ENCODE measurements around the gene IRGQ.
"Not testable (repeated sequence)": the region's sequence is repeated elsewhere in the genome, so short reads cannot be mapped to it uniquely, and the experiment has no call there.

Gene IRGQ

DNA sequence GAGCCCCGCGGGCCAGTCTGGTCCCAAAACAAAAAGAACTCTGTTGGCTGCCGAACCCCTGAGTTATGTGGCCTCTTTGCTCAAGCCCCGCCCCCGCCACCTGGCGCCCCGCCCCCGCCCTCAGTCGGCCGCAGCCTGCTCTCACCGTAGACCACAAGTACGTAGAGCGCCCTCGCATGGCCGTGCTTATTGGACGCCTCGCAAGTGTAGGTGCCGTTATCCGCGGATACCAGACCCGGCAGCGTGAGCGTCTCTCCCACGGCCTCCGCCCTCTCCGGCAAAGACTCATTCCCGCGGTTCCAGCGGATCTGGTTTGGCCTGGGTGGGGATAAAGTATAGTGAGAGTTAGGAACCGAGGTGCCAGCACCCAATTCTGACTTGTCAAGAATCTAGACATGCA, 29.0 kb upstream of the IRGQ start:
- DNase-seq (ENCODE audit: low read depth, low spot score), result peak; percentile 70

GRCh38 chr19:43623889-43624670, 28.1 kb upstream of the IRGQ start:
- no peak for DNase-seq (ENCODE audit: low read depth, low spot score)

DNA sequence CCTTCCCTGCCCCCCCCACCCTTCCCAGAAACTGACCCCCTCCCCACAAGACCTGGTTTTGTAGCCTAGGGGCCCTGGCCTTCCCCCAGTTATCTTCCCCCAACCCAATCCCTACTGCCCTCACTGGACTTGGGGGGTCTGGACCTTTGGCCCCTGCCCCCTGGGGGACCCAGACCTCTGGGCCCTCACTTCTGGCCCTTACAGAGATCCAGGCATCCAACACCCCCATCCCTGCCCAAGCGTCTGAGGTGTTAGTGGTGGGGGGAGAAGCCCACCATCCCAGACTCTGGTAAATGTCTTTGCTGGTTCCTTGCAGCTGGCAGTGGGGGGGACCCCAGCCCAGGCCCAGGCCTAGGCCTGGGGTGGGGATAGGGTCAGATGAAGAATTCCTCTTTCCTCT, 27.0 kb upstream of the IRGQ start:
- no peak for DNase-seq (ENCODE audit: low read depth, low spot score)

GRCh38 chr19:43622070-43622469, 26.1 kb upstream of the IRGQ start:
- no peak for DNase-seq (ENCODE audit: low read depth, low spot score)

DNA sequence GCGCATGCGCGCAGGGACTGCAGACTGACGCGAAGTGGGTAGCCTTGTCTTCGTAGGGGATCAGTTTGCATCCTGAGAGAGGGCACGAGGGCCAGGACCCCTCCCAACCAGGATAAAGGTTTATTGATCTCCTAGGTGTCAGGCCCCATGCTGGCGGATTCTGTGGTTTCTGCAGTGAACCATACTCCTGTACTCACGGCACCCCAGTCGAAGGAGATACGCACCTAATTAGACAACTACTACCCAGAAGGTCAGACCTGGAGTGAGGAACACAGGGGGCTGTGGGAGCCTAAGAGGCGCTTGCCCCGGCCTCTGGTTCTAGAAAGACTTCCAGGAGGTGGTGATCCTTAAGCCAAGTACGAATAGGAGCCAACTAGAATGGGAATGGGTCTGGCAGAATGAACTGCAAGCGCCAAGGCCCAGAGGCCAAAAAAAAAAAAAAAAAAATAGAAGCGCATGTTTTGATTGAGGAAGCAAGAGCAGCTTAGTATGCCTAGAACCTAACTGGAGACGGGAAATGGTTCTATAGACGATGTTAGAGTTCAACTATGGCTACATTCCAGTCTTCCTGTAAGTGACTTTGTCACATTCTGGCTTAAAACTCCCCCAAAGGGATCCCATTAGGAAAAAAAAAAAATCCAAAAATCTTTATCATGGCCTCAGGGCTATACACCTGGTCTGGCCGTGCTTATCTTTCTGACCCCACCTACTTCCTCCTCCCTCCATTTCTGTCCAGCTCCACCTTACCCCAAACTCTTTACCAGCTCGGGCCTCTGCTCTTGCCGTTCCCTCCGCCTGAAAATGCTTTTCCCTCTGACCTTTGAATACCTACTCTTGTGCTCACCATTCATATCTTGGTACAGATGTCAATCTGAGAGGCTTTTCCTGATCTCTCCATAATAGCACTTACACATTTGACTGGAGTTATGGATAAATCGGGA, 24.4 kb upstream of the IRGQ start:
- peak; percentile 70 for DNase-seq (ENCODE audit: low read depth, low spot score)

GRCh38 chr19:43619262-43620060, 23.5 kb upstream of the IRGQ start, which contains the start of gene ZNF428:
Gene ZNF428, minus strand, starts transcription at chr19:43619629. Its CDS starts 5,325 bp downstream, at chr19:43614304.
- peak; percentile 73 for DNase-seq (ENCODE audit: low read depth, low spot score)

DNA sequence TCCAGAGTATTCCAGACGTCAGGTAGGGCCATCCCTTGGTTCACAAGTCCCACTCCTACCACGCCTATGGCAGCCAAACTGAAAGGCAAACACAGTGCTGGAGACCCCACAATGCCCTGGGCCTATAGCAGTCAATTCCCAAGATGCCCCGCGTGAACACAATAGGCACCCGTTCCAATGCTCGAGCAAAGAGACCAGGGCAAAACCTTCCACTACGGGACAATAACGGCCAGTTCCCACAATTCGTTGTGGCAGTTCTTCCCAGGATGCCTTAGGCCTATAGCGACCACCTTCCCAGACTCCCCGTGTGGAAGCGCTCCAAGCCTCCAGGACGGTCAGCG, 23.0 kb upstream of the IRGQ start:
- no peak for DNase-seq (ENCODE audit: low read depth, low spot score)

- no peak for DNase-seq (ENCODE audit: low read depth, low spot score)
Observed at GRCh38 chr19:43616954-43617353, 21.0 kb upstream of the IRGQ start.

DNA sequence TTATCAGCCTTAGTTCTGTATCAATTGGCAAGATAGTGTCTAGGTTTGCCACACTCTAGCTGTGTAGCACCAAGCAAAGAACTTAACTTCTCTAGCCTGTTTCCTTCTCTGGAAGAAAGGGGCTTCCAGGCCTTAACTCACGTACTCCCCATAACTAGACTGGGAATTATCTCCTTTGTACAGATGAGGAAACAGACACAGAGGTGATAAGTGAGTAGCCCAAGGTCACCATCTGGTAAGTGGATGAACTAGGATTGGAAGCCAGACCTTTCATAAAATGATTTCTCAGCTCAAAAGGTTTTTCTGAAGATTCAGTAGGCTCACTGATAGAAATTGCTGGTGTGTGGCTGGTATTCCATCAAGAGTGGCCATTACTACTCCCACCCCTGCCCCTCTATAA, 20.4 kb upstream of the IRGQ start:
- DNase-seq (ENCODE audit: low read depth, low spot score), result no peak

- DNase-seq (ENCODE audit: low read depth, low spot score), result no peak
Observed at GRCh38 chr19:43612374-43612773, 16.4 kb upstream of the IRGQ start.

DNA sequence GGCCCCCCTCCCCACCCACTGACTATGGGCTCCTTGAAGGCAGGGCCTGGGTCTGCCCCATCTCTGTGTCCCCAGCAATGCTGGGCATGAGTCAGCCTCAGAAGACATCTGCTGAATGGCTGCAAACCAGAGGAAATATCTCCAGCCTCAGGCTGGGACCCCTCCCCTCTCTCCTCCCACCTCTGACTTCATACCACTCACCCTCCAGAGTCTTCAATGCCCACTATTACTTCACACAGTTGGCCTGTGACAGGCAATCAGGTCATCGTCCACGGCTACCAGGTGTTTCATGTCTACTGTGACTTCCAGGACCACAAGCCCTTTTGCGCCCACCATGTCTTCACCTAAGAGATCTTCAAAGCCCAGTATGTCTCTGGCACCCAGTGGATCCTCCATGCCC, 15.9 kb upstream of the IRGQ start, which contains the start of gene SRRM5:
TSS of gene SRRM5 (plus strand) at position 301 of the 400 bp plus-strand sequence. CDS start at position 335, 34 bp downstream.
- no peak for DNase-seq (ENCODE audit: low read depth, low spot score)

DNA sequence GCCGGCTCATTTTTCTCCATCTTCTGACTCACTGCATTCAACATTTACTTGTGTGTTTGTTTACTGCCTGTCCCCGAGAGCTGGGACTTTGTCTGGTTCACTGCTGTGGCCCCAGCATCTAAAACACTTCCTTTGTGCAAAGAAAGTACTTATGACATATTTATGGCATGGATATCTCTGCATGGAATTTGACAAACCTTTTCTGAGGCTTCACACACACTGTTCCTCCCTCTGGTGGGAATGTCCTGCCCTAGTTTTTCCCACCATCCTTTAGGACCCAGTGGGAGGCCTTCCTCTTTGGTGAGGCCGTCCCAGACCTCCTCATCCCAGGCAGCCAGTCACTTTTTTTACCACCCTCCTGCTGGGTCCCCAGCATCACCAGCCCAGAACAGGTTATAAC, 14.6 kb upstream of the IRGQ start:
- no peak for DNase-seq (ENCODE audit: low read depth, low spot score)

- DNase-seq (ENCODE audit: low read depth, low spot score), result no peak
Observed at GRCh38 chr19:43609872-43610271, 13.9 kb upstream of the IRGQ start.

- DNase-seq (ENCODE audit: low read depth, low spot score), result no peak
Observed at GRCh38 chr19:43607238-43608205, 11.6 kb upstream of the IRGQ start.

DNA sequence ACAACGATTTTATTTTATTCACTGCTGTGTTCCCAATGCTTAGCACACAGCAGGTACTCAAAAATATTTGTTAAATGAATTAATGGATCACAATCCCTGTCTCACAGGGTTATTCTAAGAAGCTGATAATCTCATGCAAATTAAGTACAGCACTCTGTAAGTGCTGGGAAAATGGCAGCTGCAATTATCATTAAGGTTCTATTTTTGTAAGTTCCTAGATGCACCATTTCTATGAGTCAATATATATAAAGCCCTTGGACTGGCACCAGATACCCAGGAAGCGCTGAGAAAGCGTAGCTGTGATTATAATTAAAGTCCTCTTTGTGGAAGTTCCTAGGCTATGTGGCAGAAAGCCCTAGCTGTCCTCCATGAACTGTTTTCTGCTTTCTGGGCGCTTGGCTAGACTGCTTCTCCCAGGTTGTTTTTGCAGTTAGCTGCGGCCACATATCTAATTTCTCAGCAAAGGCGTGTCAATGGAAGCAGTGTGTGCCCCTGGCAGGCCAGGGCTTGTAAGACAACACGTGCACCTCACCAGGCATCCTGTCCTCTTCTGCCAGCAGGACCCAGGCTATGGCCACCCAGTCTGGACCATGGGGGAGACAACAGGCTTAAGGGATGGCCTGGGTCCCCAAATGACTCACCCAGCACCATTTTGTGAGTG, 10.8 kb upstream of the IRGQ start:
- no peak for DNase-seq (ENCODE audit: low read depth, low spot score)

DNA sequence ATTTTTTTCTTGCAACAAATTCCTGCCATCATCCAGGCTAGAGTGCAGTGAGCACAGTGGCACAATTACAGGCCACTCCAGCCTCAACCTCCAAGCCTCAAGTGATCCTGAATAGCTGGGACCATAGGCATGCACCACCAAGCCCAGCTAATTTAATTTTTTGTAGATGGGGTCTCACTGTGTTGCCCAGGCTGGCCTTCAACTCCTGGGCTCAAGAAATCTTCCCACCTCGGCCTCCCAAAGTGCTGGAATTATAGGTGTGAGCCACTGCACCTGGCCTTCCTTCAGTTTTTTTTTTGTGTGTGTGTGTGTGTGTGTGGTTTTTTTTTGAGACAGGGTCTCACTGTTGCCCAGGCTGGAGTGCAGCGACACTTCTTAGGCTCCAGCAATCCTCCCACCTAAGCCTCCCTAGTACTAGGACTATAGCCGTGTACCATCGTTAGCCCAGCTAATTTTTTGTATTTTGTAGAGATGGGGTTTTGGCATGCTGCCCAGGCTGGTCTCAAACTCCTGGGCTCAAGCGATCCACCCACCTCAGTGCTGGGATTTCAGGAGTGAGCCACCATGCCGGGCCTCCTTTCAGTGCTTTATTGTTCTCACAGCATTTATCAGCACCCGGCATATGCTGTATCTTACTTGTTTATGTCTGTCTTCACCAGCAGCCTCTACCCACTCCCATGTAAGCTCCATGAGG, 10.1 kb upstream of the IRGQ start:
- DNase-seq (ENCODE audit: low read depth, low spot score), result no peak

- DNase-seq (ENCODE audit: low read depth, low spot score), result not testable (repeated sequence)
Observed at GRCh38 chr19:43600326-43600725, 4.4 kb upstream of the IRGQ start.

DNA sequence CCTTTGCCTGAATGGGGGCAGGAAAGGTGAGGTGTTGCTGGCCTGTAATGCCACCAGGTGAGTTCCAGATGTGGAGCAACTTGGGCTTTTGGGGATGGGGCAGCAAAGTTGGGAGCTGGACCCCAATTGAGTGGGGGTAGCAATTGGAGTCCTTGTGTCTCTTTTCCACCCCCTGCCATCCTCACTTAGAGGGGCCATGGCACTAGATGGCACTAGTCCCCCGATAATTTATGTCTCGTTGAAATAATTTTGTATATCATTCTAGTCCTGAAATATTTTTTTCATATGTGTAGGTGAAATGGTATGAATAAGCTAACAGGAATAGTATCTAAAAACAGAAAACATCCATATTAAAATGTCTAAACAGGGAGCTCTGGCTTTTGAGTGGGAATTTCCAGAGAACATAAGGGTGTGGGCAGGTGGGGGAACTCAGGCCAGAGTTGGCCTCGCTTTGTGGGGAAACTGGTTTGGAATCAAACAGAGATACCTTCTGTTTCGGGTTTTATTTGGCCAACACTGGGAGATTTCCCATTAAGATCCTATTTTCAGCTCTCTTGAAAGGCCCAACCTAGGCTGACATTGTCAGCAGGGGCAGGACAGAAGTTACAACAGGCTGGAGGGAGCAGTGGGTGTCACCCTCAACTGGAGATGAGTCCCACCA, 3.8 kb upstream of the IRGQ start:
- DNase-seq (ENCODE audit: low read depth, low spot score), result no peak
